ENCODE results near the gene BCAS4. TPM values are rescaled to one million over a fixed set of nuclear protein-coding genes. Genes with fewer than 3 reads are reported as not detected.

Gene BCAS4
- total RNA-seq, 2 experiments from 2014 or later = 7.4 to 10.6 TPM

- H3K4me3 Mint-ChIP-seq = no peak overlapping the region
- peak; percentile 41 for DNase-seq
- H3K27ac Mint-ChIP-seq = peak overlapping the region; percentile 75
- H3K4me1 Mint-ChIP-seq = peaks cover 13% of the 10 kb centered on the region
- H3K9me3 Mint-ChIP-seq = no peaks in the 10 kb centered on the region
- ChIA-PET CTCF (interaction anchor here (0.6 to 1.0 kb wide), 3 partner anchors 50 to 235 kb away, joined by 3 to 4 read pairs (median 3); no protein-coding TSS in a partner anchor), POLR2A (no interaction called here)
- H3K36me3 Mint-ChIP-seq (ENCODE audit: low read depth) = no peaks in the 10 kb centered on the region
- no peaks in the 10 kb centered on the region for H3K27me3 Mint-ChIP-seq
Observed at GRCh38 chr20:50844430-50845100, 49.7 kb downstream of the BCAS4 start.

DNA sequence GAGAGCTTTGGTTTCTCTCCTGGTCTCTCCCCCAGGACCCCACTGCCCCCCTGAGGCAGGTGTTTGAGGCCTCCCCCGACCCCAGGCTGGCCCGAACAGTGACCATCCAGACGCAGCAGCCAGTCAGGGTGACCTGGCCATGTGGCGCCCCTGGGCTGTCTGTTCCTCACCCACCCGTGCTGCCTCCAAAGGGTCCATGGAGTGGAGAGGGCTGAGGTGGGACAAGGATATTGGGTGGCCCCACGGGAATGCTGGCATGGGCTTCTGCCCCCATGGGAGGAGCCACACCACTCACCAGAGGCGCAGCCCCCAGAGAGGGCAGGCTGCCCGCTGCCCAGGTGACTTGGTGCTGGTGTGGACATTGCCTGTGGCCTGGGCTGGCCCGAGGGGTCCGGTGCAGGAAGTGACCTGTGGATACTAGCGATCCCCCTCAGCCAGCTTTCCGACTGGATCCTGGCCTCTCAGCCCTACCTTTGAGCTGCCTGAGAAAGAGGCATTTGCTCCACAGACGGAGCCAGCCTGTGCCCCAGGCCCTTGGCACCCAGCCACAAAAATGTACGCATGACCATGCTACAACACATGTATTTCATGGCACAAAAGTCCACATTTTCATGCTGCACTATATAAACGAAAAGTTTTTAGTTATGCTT lies 50.8 kb downstream of the BCAS4 start:
- Mint-ChIP-seq H3K27me3 (no peaks in the 10 kb centered on the region), H3K36me3 (ENCODE audit: low read depth) (no peaks in the 10 kb centered on the region), H3K4me1 (peaks cover 14% of the 10 kb centered on the region), H3K27ac (no peak overlapping the region), H3K4me3 (no peak overlapping the region), H3K9me3 (no peaks in the 10 kb centered on the region)
- CTCF ChIA-PET = interaction anchor here (0.6 to 0.8 kb wide), 2 partner anchors 54 to 83 kb away, joined by 4 to 5 read pairs; no protein-coding TSS in a partner anchor
- POLR2A ChIA-PET = no interaction called here
- DNase-seq = no peak

DNA sequence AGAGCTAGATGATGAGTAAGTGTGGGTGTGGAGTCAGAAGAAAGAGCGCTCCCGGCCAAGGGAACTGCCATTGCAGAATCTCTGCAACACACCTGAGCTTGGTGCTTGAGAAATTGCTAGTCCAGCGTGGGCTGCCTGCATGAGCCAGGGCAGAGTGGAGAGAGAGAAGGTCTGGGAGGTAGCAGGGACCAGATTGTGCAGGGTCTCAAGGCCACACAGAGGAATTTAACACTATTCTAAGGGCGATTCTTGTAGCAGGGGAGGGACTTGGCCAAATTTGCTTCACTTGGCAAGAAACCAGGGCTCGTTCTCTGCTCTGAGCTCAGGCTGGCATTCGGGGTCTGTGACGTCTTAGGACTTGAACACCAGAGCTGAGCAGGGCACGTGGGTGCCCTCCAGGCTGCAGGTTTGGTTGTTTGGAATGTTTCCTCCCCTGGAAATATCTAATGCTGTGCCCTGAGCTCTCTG lies 53.5 kb downstream of the BCAS4 start:
- H3K4me3 Mint-ChIP-seq = no peak overlapping the region
- POLR2A ChIA-PET = interaction anchor here (0.6 kb wide), 1 partner anchor 102 kb away, joined by 4 read pairs; no protein-coding TSS in a partner anchor
- no peak for DNase-seq
- no peak overlapping the region for H3K27ac Mint-ChIP-seq
- H3K36me3 Mint-ChIP-seq (ENCODE audit: low read depth) = no peaks in the 10 kb centered on the region
- H3K27me3 Mint-ChIP-seq = no peaks in the 10 kb centered on the region
- CTCF ChIA-PET = interaction anchor here (0.6 to 1.4 kb wide), 5 partner anchors 18 to 81 kb away, joined by 3 to 4 read pairs (median 3); no protein-coding TSS in a partner anchor
- peaks cover 14% of the 10 kb centered on the region for H3K4me1 Mint-ChIP-seq
- H3K9me3 Mint-ChIP-seq = no peaks in the 10 kb centered on the region

GRCh38 chr20:50848846-50849673 lies 54.2 kb downstream of the BCAS4 start:
- Mint-ChIP-seq H3K9me3 (no peaks in the 10 kb centered on the region), H3K36me3 (ENCODE audit: low read depth) (no peaks in the 10 kb centered on the region), H3K4me1 (peaks cover 14% of the 10 kb centered on the region), H3K27ac (no peak overlapping the region), H3K27me3 (no peaks in the 10 kb centered on the region), H3K4me3 (no peak overlapping the region)
- POLR2A ChIA-PET = no interaction called here
- CTCF ChIA-PET = interaction anchor here (1.0 to 1.4 kb wide), 3 partner anchors 24 to 80 kb away, joined by 3 to 4 read pairs (median 3); no protein-coding TSS in a partner anchor
- DNase-seq = no peak

- Mint-ChIP-seq H3K36me3 (ENCODE audit: low read depth) (no peaks in the 10 kb centered on the region), H3K27ac (no peak overlapping the region), H3K4me3 (no peak overlapping the region), H3K4me1 (peaks cover 4% of the 10 kb centered on the region), H3K9me3 (no peaks in the 10 kb centered on the region), H3K27me3 (no peaks in the 10 kb centered on the region)
- CTCF ChIA-PET = interaction anchor here (0.6 kb wide), 1 partner anchor 43 kb away, joined by 4 read pairs; no protein-coding TSS in a partner anchor
- DNase-seq = no peak
- POLR2A ChIA-PET = no interaction called here
Observed at GRCh38 chr20:50850721-50851286, 55.9 kb downstream of the BCAS4 start.

DNA sequence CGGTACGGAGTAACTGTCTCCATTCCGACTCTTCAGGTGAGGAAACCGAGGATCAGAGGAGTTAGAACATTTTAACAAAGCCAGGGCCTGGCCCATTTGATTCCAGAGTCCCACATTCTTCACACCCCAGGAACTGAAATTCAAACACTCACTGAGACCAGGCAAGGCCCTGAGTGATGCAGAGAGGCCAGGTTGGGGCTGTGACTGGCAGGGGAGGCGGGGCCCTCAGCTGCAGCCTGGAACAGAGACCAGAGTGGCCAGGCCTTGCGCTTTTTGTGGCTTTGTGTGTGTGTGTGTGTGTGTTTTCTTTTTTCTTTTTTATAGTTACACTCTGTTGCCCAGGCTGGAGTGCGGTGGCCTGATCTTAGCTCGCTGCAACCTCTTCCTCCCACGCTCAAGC lies 57.2 kb downstream of the BCAS4 start:
- Mint-ChIP-seq H3K36me3 (ENCODE audit: low read depth) (no peaks in the 10 kb centered on the region), H3K4me1 (peaks cover 4% of the 10 kb centered on the region), H3K27me3 (no peaks in the 10 kb centered on the region), H3K9me3 (no peaks in the 10 kb centered on the region), H3K4me3 (no peak overlapping the region), H3K27ac (no peak overlapping the region)
- POLR2A ChIA-PET = no interaction called here
- no peak for DNase-seq
- CTCF ChIA-PET = interaction anchor here (1.9 kb wide), 1 partner anchor 57 kb away, joined by 4 read pairs; the partner anchor contains the start of gene BCAS4

GRCh38 chr20:50854506-50855249 lies 59.8 kb downstream of the BCAS4 start:
- CTCF ChIA-PET = interaction anchor here (1.4 kb wide), 1 partner anchor 9 kb away, joined by 3 read pairs; no protein-coding TSS in a partner anchor
- Mint-ChIP-seq H3K4me3 (no peak overlapping the region), H3K27ac (no peak overlapping the region)

GRCh38 chr20:50855498-50856474 lies 60.9 kb downstream of the BCAS4 start:
- Mint-ChIP-seq H3K27me3 (no peaks in the 10 kb centered on the region), H3K27ac (no peak overlapping the region)

More at GRCh38 chr20:50854506-50855249, 59.8 kb downstream of the BCAS4 start:
- DNase-seq = no peak
- Mint-ChIP-seq H3K9me3 (no peaks in the 10 kb centered on the region), H3K4me1 (peaks cover 4% of the 10 kb centered on the region), H3K36me3 (ENCODE audit: low read depth) (no peaks in the 10 kb centered on the region), H3K27me3 (no peaks in the 10 kb centered on the region)
- POLR2A ChIA-PET = no interaction called here

DNA sequence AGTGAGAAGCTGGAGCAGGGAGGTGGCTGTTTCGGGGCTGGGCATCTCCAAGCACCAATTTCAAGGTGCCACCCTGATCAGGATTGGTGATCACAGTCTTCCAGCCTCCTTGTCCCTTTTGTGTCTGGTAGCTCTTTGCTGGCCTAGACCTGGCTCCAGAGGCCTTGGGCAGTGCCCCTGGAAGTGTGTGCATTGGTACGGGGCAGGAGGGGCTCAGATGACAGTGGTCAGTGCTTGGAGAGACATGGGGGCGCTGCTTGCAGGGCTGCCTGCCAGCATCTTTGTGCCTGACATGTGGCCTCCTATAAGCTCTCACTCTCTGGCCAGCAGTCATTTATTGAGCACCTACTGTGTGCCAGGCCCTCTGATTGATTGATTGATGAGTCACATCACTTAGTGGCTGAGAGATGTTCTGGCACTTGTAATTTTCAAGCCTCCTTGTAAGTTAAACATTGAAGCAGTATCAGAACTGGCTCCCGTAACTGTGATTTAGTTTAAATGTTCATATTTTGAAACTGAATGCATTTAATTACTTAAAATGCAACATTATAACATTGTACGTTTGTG lies 61.7 kb downstream of the BCAS4 start:
- ChIA-PET POLR2A (no interaction called here), CTCF (no interaction called here)
- Mint-ChIP-seq H3K9me3 (no peaks in the 10 kb centered on the region), H3K4me1 (peaks cover 3% of the 10 kb centered on the region), H3K4me3 (no peak overlapping the region), H3K36me3 (ENCODE audit: low read depth) (no peaks in the 10 kb centered on the region), H3K27me3 (no peaks in the 10 kb centered on the region), H3K27ac (no peak overlapping the region)
- no peak for DNase-seq

More at GRCh38 chr20:50855498-50856474, 60.9 kb downstream of the BCAS4 start:
- ChIA-PET CTCF (no interaction called here), POLR2A (no interaction called here)
- Mint-ChIP-seq H3K4me1 (peaks cover 3% of the 10 kb centered on the region), H3K9me3 (no peaks in the 10 kb centered on the region), H3K4me3 (no peak overlapping the region), H3K36me3 (ENCODE audit: low read depth) (no peaks in the 10 kb centered on the region)
- no peak for DNase-seq

DNA sequence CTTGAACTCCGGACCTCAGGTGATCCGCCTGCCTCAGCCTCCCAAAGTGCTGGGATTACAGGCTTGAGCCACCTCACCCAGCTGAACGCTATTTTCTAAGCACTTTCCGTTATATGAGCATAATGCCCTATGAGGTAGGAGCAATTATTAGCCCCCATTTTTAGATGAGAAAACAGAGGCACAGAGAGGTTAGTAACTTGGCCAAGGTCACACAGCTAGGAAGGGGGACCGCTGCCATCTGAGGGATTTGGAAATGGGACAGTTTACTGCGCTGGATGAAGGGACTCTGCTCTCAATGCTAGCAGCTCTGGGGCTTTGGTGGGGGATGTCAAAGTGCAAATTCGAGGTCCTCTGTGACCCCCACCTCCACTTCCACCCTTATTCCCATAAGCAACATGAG lies 62.5 kb downstream of the BCAS4 start:
- ChIA-PET POLR2A (no interaction called here), CTCF (no interaction called here)

GRCh38 chr20:50858525-50858924 lies 63.7 kb downstream of the BCAS4 start:
- Mint-ChIP-seq H3K36me3 (ENCODE audit: low read depth) (no peaks in the 10 kb centered on the region), H3K9me3 (no peaks in the 10 kb centered on the region), H3K27ac (no peak overlapping the region), H3K27me3 (no peaks in the 10 kb centered on the region), H3K4me3 (no peak overlapping the region), H3K4me1 (peaks cover 3% of the 10 kb centered on the region)
- ChIA-PET CTCF (interaction anchor here (0.5 to 0.6 kb wide), 2 partner anchors 61 to 65 kb away, joined by 3 to 5 read pairs; no protein-coding TSS in a partner anchor), POLR2A (no interaction called here)
- no peak for DNase-seq

More for the DNA sequence above, 62.5 kb downstream of the BCAS4 start:
- no peaks in the 10 kb centered on the region for H3K36me3 Mint-ChIP-seq (ENCODE audit: low read depth)
- H3K9me3 Mint-ChIP-seq = no peaks in the 10 kb centered on the region
- no peak overlapping the region for H3K4me3 Mint-ChIP-seq
- peaks cover 3% of the 10 kb centered on the region for H3K4me1 Mint-ChIP-seq
- no peak for DNase-seq
- no peaks in the 10 kb centered on the region for H3K27me3 Mint-ChIP-seq
- H3K27ac Mint-ChIP-seq = no peak overlapping the region

Measured in activated CD4-positive, alpha-beta T cell treated with anti-CD3 and anti-CD28 coated beads, Interleukin-2, amount 10 ng/mL, durations not matched to agents 7 days and 5 days (primary cell).